AG09319 (cell line): ENCODE data around the gene SLC25A19.

Experiments used
- DNase-seq: peaks from one replicate; pipeline ENCODE4 v3.0.0-alpha.2; 2010; ENCODE audit warnings: low read depth; ENCODE audit errors: extremely low read depth
- TF ChIP-seq, protein P1 (sequence below): IDR thresholded peaks from 2 replicates; pipeline ENCODE4 v1.5.1; 2011; ENCODE audit warnings: low read depth, mild to moderate bottlenecking, inconsistent platforms, low read length, moderate library complexity

The SLC25A19 gene

DNA sequence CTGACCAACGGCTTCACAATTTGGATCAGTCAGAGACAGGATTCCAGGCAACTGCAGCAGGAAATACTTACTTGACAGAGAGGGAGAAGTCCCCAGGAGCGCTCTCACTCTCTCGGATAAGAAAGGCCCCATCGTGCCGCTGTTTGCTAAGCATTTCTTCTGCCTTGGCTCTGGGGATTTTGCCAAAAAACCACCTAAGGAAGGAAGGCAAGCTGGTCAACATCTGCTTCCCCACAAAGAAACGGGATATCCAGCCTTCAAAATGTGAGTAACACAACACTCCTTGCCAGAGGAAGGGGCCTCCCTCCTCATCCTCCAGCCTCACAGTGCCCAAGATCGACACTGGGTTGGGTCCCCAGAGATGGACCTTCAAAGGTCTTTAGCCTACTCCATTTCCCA lies 36.6 kb upstream of the SLC25A19 start:
- TF ChIP-seq, protein P1, sequence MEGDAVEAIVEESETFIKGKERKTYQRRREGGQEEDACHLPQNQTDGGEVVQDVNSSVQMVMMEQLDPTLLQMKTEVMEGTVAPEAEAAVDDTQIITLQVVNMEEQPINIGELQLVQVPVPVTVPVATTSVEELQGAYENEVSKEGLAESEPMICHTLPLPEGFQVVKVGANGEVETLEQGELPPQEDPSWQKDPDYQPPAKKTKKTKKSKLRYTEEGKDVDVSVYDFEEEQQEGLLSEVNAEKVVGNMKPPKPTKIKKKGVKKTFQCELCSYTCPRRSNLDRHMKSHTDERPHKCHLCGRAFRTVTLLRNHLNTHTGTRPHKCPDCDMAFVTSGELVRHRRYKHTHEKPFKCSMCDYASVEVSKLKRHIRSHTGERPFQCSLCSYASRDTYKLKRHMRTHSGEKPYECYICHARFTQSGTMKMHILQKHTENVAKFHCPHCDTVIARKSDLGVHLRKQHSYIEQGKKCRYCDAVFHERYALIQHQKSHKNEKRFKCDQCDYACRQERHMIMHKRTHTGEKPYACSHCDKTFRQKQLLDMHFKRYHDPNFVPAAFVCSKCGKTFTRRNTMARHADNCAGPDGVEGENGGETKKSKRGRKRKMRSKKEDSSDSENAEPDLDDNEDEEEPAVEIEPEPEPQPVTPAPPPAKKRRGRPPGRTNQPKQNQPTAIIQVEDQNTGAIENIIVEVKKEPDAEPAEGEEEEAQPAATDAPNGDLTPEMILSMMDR: no peak

DNA sequence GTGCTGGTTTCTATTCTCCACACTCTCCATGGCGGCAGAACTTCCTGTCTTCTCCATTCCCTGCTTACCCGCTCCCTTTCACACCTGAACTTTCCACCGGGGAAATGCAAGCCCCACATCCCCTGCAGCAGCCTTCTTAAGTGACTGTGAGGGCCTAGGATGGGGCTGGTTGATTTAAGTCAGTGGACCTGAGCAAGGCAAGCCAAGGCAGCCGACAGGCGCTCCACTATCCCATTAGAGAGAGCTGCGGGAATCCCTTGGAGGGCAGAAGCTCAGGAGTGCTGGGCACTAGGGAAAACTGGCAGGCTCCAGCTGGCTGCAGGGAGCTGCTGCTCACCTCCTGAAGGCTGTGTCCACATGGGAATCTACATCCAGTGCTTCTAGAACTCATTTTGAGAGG lies 36.1 kb upstream of the SLC25A19 start:
- TF ChIP-seq, protein P1: no peak

More for the DNA sequence above, 36.6 kb upstream of the SLC25A19 start:
- DNase-seq: no peak

GRCh38 chr17:75321506-75321905 lies 32.3 kb upstream of the SLC25A19 start:
- TF ChIP-seq, protein P1: no peak
- no peak for DNase-seq

More for the DNA sequence above, 36.1 kb upstream of the SLC25A19 start:
- DNase-seq: no peak

DNA sequence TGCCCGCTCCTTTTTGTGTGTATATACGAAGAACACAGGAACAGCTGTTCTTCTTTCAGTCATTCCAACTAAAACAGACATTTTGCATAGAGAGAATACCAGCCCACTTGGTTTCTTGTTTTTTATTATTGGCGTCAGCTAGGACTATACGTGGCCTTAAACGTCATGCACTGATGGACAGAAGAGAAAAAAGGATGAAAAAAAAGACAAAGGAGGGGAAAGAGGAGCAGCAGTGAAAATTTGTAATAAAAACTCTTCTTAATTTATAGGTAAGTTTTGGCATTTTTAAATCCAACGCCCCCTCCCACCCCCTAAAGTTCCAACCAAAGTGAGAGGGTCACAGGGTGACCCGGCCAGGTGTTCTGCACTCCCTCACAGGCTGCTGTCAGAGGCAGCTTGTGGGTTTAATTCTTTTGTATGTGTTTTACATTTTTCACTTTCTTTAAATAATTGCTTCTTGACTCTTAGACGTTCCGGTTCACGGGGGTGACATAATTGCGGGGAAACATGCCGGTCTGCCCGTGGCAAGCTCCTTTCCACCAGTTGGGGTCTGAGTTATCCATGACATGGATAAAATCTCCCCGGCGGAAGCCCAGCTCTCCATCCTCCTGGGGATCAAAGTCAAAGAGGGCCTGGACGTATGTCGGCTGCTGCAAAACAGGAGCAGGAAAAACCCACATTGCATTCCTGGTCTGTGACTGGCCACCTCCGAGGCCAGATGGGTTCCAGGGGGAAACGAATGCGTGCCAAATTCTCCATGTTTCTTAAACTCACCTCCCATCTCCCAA lies 30.9 kb upstream of the SLC25A19 start:
- TF ChIP-seq, protein P1: no peak
- DNase-seq: no peak

DNA sequence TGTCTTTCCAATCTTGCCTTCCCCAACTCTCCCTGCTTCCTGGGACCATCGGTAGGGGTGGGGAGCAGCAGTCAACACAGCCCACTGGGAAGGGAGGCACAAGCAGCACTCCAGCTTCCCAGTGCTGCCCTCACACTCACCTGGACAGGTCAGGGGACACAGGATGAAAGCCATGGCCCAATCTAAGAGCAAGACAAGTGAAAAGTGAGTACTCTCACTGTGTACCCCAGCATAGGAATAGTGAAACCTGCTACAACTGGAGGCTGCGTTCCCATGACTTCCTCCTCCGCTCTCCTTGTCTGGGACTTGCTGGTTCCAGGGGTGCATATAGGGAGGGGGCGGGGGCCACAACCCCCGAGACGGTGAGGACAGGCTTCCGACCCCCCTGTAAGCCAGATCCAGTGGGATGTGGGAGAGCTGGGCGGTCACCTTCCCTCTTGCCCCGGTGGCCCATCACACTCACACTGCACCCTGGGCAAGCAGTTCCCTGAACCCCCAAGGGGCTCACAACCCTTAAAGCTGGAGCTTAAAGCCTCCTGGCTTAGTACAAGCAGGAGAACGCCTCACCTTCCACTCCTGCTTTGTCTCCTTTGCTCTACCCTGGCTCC lies 29.5 kb upstream of the SLC25A19 start:
- TF ChIP-seq, protein P1: no peak
- no peak for DNase-seq

- TF ChIP-seq, protein P1: no peak
- DNase-seq: no peak
Observed at GRCh38 chr17:75318211-75318610, 29.0 kb upstream of the SLC25A19 start.

DNA sequence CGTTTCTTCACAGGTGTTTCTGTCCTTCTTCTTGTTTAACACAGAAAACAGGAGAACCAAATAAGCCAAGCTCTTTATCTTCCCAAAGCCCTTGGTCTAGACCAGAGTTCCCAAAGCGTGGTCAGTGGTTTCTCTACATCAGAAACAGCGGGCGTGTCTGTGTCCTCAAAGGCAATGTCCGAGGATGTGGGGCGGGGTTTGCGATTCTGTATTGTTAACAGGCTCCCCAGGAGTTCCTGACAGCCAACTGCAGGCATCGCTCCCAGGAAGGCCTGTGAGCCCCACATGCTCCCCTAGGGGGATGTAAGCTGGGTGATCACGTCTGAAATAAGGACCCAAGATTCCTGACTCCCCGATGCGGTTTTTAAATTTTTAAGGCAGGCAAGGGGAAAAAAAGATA lies 28.4 kb upstream of the SLC25A19 start:
- TF ChIP-seq, protein P1: no peak

More for the DNA sequence above, 28.4 kb upstream of the SLC25A19 start:
- no peak for DNase-seq
